GM19324 (cell line): Measurements from ENCODE around the gene TTLL5.

Source experiments
- ATAC-seq: cut with Tn5 transposase; IDR thresholded peaks from one replicate; pipeline ENCODE4 v1.9.1; 2021; ENCODE audit warnings: mild to moderate bottlenecking, moderate library complexity; ENCODE audit not compliant: unreplicated experiment, low FRiP score

The TTLL5 gene

DNA sequence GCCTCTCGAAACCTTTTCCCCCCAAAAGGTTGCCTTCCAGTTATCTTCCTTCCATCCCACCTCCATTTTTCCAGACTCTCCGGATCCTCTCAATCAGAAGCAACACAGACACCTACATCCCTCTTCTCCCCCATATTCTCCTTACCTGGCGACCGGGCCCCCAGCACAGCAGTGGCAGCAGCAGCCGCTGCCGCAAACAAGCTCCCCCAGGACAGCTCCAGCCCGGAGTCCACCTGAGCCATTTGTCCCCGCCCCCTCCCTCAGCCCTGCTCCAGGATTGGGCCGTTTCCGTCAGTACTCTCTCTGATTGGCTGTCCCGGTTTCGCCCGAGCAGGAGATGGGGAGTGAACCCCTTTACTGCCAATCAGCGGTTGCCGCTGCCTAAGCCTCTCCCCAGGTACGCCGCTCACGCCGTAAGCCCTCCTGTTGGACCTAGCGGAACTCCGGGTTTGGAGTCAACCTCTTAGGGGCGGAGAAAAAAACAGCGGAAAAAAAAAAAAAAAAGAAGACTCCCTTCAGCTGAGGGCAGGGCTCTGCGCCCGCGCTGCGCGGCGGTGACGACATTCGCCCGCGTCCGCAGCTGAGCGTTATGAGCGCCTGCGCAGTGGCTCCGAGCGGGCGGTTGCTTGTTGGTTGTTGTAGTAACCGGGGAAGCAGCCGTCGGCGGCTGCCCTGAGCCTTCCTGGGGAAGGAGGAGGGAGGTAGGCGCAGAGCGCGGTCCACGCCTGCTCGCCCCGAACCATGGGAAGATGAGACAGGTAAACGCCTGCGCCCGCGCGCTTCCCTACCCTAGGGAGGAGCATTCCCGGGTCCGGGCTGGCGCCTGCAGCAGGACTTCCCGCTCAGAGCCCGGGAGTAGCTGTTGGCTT is at the start of gene TTLL5, which contains the start of gene ERG28:
TTLL5 (plus strand) TSS at position 617 of the 869 bp plus-strand sequence. CDS start 1,904 bp downstream, outside the sequence.
ERG28 (minus strand) TSS at position 247 of the 869 bp plus-strand sequence. CDS start 3,374 bp downstream, outside the sequence.
- peak; percentile 97 for ATAC-seq

GRCh38 chr14:75612157-75612556 is 48.9 kb upstream of the TTLL5 start:
- ATAC-seq: no peak

GRCh38 chr14:75614179-75614578 is 46.9 kb upstream of the TTLL5 start:
- no peak for ATAC-seq

DNA sequence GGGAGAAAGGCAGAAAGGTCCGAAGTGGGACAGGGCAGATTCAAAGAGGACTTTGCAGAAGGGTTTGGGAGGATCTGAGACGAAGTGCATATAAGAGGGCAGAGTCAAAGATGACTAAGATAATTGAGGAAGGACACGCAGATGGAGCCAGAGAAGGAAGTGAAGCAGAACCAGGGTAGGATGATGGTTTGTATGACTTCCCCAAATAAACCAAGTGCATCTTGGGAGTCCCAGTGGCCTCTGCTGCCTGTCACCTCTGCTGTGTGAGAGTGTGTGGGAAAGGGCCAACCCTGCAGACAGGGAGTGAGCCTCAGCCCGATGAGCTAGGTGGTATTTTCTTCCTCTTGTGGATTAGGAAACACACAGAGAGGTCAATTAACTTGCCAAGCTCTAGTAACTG is 45.8 kb upstream of the TTLL5 start:
- ATAC-seq: no peak

- no peak for ATAC-seq
Observed at GRCh38 chr14:75619548-75619947, 41.5 kb upstream of the TTLL5 start.

DNA sequence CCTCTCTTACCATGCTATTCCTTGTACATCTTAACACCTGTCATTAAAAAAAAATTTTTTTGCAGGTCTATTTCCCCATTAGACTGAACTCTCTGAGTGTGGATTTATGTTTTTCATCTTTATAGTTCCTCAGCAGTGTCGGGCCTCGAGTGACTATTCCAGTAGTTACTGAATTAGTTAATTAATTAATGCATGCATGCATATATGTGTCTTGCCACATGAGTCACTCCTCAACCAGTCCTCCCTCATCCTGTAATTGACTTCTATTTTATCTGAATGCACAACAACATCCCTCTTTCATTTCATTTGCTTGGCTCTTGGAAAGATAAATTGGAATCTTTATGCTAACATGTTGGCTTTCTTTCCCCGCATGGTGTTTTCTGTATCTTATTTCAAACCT is 36.0 kb upstream of the TTLL5 start:
- ATAC-seq: no peak

- ATAC-seq: no peak
Observed at GRCh38 chr14:75626396-75626795, 34.6 kb upstream of the TTLL5 start.

DNA sequence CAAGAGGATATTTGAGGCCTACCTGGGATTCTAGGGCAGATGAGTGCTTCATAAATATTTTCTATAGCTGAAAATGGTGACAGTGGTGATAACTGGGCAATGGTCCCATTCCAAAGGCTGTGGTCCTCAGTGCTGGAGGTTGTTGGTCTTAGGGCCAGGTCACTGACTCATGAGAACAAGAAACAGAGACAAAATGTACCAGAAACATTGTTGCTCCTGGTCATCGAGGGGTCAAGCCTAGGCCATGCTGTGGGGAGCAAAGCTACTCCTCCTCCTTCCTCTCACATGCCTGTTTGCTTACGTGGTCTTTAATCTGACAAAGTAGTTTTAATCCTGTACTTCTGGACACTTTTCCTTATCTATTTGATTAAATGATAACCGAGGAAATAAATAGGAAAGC is 34.2 kb upstream of the TTLL5 start:
- ATAC-seq: no peak

DNA sequence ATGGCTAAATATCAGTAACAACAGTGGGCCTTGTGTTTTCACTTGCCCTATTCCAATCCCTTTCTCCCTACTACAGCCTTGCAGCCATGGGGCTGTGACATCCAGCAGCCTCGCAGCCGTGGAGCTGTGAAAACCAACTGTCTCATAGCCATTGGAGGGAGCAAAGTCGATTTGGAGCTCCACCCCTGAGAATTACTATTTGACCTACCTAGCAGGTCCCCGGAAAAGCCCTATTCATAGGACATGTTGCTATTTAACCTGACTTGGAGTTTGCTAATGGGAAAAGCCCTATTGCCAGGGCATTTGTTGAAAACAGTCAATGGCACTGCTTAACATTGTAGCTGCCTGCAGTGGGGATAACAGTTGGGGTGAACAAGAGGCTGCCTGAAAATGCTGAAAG is 33.6 kb upstream of the TTLL5 start:
- no peak for ATAC-seq

GRCh38 chr14:75628816-75629215 is 32.2 kb upstream of the TTLL5 start:
- no peak for ATAC-seq

DNA sequence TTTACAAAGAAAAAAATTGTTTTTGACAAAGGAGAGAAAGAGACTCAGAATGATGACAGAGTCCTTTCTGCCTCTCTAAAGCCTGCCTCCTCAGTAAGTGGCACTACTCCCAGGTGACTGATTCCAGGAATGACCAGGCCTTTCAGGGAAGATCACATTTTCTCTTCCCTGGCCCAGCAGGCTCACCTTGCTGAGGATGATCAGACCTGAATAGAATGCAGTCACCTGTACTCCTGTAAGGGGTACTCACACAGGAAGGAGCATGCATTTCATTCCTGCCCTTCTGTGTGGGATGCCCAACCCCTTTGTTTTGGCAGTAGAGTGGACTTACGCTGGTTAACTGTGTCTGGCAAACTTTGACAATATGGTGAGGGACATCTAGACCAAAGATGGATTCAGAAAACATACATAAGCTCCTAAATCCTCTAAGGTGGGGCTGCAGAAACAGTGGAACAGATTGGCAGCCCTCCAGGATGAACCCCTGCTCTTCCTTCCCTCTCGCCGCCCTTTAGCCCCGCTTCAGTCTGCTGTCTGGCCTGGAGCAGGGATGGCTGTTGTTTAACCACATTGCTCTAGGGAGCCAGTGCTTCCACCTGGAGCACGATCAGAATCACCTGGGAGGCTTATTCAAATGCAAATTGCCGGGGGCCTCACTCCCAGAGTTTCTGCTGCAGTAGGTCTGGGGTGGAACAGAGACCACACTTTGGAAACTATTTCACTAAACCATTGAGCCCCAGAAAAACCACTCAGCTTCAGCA is 30.2 kb upstream of the TTLL5 start:
- ATAC-seq: no peak

- no peak for ATAC-seq
Observed at GRCh38 chr14:75631453-75631831, 29.6 kb upstream of the TTLL5 start.

DNA sequence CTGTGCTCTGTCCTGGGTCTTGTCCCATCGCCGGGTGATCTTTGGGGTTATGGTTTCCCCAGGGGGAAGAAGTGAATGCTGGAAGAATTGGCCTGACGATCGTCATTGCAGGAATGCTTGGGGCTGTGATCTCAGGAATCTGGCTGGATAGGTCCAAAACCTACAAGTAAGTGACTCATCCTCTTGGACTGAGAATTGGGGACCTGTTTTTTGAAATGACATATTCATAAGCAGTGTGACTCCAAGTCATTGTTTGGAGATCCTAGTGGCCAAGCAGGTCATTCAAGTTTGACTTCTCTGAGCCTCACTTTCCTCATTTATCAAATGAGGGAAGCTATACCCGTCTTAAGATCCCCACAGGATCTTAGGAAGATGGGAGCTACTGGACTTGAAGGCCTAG is 26.2 kb upstream of the TTLL5 start:
- no peak for ATAC-seq

DNA sequence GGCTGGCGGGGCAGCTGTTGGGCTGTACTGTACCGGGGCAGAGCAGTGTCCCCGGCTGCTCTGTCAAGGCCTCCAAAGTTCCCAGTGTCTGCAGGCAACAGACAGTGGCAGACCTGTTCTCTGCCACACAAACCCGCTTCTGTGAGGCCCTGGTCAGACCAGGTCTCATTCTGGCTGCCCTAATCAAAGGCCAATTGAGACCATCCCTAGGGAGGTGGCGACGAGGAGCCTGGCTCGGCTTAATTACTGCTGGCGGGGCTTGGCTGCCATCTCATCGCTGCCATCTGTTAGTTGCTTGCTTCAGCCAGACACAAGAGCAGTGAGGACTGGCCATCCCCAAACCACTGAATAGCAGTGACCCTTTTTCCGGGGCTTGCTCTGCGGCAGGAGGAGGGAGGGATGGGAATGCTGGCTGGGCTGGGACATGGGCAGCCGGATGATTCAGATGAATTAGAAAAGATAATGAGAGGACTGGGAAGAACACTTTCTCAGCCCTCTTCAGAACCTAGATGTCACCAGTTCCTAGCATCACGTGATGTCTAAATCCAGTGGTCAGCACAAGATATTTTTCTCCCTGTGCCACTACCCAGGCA is 24.9 kb upstream of the TTLL5 start:
- no peak for ATAC-seq

- ATAC-seq: no peak
Observed at GRCh38 chr14:75640876-75641275, 20.2 kb upstream of the TTLL5 start.

GRCh38 chr14:75643985-75644384 is 17.1 kb upstream of the TTLL5 start:
- ATAC-seq: no peak

- no peak for ATAC-seq
Observed at GRCh38 chr14:75645056-75645455, 16.0 kb upstream of the TTLL5 start.

DNA sequence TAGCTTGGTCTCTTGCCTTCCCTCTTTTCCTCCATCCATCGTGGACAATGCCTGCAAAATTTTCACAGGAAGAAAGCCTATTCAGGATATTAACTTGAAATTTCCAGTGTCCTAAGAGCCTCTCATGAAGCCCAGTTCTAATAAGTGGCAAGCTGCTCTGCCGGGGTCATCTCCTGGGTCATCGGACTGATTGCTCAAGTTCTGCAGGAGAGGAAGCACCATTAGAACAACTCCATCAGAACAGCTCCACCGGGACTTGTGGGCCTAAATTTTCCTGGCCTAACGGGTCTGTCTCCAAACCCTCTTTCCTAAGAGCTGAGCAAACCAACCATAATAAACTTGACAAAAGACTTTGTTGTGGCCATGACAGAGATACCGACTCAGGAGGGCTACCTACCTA is 14.3 kb upstream of the TTLL5 start:
- no peak for ATAC-seq

DNA sequence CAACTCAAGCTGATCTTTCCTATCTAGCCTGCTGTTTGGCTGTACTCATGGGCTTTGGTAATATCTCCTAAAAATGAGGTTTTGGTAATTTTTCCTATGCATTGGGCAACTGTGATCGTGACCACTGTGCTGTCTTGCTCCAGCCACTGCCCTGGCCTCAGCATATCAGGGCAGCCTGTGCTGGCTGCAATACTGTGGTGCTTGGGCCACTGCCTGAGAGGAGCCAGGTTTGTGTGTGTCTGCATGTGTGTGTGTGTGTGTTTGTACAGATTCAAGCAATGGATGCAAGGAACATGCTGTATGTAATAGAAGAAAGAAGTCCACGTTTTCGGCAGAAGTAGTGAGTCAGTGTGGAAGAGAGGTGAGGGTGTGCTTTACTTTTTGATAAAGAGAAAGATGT is 13.4 kb upstream of the TTLL5 start:
- ATAC-seq: no peak

- no peak for ATAC-seq
Observed at GRCh38 chr14:75648066-75648838, 12.8 kb upstream of the TTLL5 start.

DNA sequence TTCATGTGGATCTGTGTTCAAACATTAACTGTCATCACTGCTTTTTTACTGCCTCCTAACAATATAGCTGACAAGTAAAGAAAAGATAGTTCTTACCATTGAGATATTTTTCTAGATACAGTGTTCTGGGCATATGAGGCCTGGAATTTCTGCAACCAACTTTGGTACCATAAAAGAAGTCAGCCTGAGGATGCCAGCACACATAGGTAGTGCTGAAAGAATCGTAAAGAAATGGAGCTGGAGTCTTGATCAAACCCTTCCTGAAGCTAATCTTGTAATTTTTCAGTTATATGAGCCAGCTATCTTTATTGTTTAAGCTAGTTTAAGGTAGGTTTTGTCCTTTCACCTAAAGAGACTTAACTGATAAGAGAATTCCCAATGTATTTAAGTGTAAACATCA is 11.7 kb upstream of the TTLL5 start:
- ATAC-seq: no peak
